Stromal cell of bone marrow (primary cell): ENCODE data around the gene BBOX1.
"Not testable (repeated sequence)": the region's sequence is repeated elsewhere in the genome, so short reads cannot be mapped to it uniquely, and the experiment has no call there.

Experiments used
- DNase-seq: peaks from one replicate; pipeline ENCODE4 v3.0.0-alpha.2; 2012; ENCODE audit warnings: low read depth

Gene BBOX1

GRCh38 chr11:27085111-27085510 lies 44.5 kb downstream of the BBOX1 start:
- no peak for DNase-seq

GRCh38 chr11:27085605-27086004 lies 45.0 kb downstream of the BBOX1 start:
- DNase-seq, result no peak

DNA sequence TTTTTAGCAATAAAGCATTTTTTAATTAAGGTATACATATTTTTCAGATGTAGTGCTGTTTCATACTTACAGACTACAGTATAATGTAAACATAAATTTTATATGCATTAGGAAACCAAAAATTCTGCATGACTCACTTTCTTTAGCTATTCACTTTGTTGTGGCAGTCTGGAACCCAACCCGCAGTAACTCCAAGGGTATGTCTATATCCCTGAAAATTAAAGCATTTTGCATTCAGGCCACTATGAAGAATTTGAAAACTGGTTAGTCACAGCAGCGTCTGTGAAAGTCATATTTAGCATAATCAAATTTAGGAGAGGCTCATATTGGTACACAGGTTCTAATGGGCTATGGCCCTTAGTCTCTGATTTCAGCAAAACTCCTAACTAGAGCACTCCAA lies 46.8 kb downstream of the BBOX1 start:
- DNase-seq, result no peak

- DNase-seq, result no peak
These were observed 47.7 kb downstream of the BBOX1 start for GRCh38 chr11:27088353-27088752.

DNA sequence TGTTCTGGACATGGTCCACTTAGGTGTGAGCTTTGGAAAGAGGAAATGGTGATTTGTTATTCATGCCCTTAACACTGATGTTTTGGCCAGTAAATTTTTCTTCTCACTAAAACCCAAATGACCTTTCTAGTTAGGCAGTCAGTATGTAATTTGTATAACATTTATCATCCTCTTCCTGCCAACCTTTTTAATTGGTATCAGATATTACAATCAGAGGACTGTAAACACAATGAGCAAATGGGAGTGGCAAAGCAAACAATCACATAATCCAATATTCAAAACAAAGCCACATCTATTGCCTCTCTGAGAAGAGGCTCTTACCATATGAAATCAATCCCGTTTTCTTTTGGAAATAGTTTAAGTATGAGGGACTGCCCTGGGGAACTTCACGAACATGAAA lies 49.1 kb downstream of the BBOX1 start:
- DNase-seq, result no peak

GRCh38 chr11:27090357-27090948 lies 49.8 kb downstream of the BBOX1 start:
- not testable (repeated sequence) for DNase-seq

DNA sequence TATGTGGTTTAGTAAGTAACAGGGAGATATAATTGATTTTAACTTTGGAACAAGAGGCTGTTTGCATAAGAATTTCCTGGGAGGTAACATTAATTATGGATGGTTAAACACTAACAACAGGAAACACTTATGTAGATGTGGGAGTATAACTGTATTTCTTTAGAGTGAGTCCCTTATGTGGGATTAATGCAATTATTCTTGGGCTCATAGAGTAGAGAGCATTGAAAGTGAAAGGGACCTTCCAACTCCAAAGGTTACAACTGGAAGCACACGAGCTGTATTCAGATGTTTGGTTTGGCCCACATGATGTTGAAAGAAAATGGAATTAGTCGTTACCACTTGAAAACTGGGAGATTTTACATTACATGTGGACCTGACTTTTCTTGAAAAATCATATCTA lies 53.5 kb downstream of the BBOX1 start:
- DNase-seq, result no peak

- DNase-seq, result no peak
These were observed 54.4 kb downstream of the BBOX1 start for GRCh38 chr11:27095059-27095458.

GRCh38 chr11:27095887-27096286 lies 55.3 kb downstream of the BBOX1 start:
- DNase-seq, result no peak

DNA sequence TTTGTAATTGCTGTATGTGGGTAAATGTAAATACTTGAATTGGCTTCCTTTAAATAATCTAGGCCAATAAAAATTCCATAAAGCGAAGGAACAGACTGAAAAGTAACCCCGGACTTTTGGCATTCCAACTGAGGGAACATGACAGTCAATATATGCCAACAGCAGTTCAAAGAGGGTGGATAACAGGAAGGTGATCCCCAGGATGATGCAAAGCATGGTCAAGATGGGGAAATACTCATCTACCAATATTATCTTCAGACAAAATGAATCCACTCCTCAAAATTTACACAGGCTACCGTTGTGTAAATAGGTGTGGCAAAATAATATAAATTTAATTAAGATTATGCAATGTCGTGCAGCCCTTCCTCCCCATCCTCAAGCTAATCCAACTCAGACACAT lies 56.9 kb downstream of the BBOX1 start:
- no peak for DNase-seq

GRCh38 chr11:27100534-27100933 lies 59.9 kb downstream of the BBOX1 start:
- DNase-seq, result peak; percentile 59

GRCh38 chr11:27107548-27107947 lies 66.9 kb downstream of the BBOX1 start:
- no peak for DNase-seq

DNA sequence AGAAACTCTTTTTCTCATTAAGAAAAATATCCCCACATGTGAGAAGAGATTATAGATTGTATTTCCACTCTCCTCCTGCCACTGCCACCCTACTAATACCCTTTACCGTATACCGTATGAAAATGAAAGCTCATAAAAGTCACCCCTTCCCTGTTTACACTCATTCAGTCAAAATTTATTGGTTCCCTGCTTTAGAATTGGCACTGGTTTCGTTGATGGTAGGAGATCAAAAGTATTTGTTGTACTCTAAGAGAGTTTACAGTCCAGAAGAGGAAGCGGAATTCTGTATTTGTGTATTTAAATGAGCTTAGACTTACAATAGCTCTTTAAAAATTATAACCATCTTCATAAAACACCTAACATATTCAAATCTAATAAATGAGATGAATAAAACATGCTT lies 68.2 kb downstream of the BBOX1 start:
- no peak for DNase-seq

GRCh38 chr11:27111896-27112295 lies 71.3 kb downstream of the BBOX1 start:
- DNase-seq, result no peak

GRCh38 chr11:27112946-27113345 lies 72.3 kb downstream of the BBOX1 start:
- no peak for DNase-seq

GRCh38 chr11:27115051-27115650 lies 74.5 kb downstream of the BBOX1 start:
- DNase-seq, result no peak

- DNase-seq, result peak; percentile 65
These were observed 76.1 kb downstream of the BBOX1 start for GRCh38 chr11:27116684-27117083.

DNA sequence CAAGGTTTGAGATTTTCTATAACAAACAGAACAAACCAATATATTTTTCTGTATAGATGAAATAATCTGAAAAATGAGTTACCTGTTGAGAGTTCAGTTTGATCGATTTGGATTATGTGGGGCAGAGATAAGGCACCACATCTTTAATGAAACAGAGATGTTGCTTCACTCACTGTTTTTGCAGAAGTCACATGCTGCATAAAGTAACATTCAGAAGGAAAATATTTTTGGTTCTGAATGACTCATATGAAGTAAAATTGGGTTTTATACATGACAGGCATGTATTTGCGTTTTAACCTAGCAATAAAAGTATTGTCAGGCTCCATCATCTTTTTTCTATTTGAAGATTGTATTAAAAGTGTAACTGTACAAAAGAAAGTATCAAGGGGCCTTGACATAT lies 77.8 kb downstream of the BBOX1 start:
- DNase-seq, result no peak

- no peak for DNase-seq
These were observed 78.3 kb downstream of the BBOX1 start for GRCh38 chr11:27118949-27119348.

GRCh38 chr11:27119396-27119795 lies 78.8 kb downstream of the BBOX1 start:
- DNase-seq, result no peak

DNA sequence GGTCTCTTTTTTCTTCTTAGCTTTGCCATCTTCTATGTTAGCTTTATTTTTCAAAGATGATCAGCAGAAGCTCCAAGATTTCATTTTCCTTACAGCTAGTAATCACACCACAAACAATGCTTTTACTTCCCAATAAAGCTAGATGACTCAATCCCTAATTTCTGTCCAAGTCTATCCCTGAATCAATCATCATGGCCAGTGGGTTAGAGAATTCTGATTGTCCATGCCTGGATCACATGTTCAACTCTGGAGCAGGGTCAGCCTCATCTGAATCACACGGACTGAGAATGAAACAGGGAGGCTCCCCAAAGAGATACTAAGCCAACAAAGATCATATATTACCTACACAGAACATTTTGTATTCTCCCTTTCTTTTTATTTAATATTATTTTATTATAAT lies 79.6 kb downstream of the BBOX1 start:
- DNase-seq, result peak; percentile 74

- no peak for DNase-seq
These were observed 81.4 kb downstream of the BBOX1 start for GRCh38 chr11:27122001-27122400.

DNA sequence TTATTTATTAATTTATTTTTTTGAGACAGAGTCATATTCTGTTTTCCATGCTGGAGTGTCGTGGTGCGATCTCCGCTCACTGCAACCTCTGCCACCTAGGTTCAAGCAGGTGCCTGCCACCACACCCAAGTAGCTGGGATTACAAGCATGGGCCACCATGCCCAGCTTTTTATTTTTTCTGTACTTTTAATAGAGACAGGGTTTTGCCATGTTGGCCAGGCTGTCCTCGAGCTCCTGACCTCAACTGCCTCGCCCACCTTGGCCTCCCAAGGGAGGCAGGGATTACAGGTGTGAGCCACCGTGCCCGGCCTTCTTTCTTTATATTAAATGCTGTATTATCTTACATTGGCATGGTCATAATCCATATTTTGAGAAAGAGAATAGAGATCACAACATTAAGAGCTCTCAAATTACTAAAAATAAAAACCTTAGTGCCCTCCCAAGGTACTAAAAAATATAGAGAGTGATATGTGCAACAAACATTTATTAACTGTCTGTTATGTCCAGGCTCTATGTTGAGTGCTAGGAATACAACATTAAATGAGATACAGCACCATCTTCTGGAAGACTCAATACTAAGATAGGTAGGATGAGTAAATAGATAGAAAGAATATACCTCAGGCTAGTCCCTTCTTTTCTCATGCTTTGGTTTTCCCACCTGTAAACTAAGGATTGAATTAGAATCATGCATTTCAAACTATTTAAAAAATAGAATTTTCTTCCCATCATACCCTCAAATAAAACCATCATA lies 84.1 kb downstream of the BBOX1 start:
- no peak for DNase-seq

GRCh38 chr11:27129686-27130085 lies 89.1 kb downstream of the BBOX1 start:
- DNase-seq, result peak; percentile 31
